Muscle layer of duodenum (tissue), 2 donors: Measurements from ENCODE around the gene KRTAP9-2.
"Not testable (repeated sequence)": the region's sequence is repeated elsewhere in the genome, so short reads cannot be mapped to it uniquely, and the experiment has no call there.

Experiments used
- H3K27ac ChIP-seq: one replicate; pipeline ENCODE4 v1.7.0; 2013; ENCODE audit warnings: mild to moderate bottlenecking, low read length
- H3K27me3 ChIP-seq: one replicate; pipeline ENCODE4 v1.7.0; 2013; ENCODE audit warnings: low read depth, mild to moderate bottlenecking, control low read depth, low read length
- H3K36me3 ChIP-seq, 2 donors: one replicate each; pipeline ENCODE4 v1.7.0; 2013; ENCODE audit warnings: low read length in 2 of 2, control low read depth in 1 of 2, mild to moderate bottlenecking in 1 of 2; ENCODE audit not compliant: insufficient read depth in 2 of 2, control insufficient read depth in 1 of 2
- H3K4me1 ChIP-seq, 2 donors: one replicate each; pipeline ENCODE4 v1.7.0; 2013; ENCODE audit warnings: low read length in 2 of 2, mild to moderate bottlenecking in 2 of 2, control low read depth in 1 of 2, moderate library complexity in 1 of 2; ENCODE audit not compliant: insufficient read depth in 2 of 2, control insufficient read depth in 1 of 2
- H3K4me3 ChIP-seq, 2 donors: one replicate each; pipeline ENCODE4 v1.7.0; 2013; ENCODE audit warnings: low read length in 2 of 2, low read depth in 1 of 2, mild to moderate bottlenecking in 1 of 2
- H3K9me3 ChIP-seq, 2 donors: one replicate each; pipeline ENCODE4 v1.7.0; 2013; ENCODE audit warnings: low read length in 2 of 2, control low read depth in 1 of 2, mild to moderate bottlenecking in 1 of 2; ENCODE audit not compliant: control insufficient read depth in 1 of 2
- donor health status: healthy.

The KRTAP9-2 gene

GRCh38 chr17:41199421-41200078 lies 26.9 kb upstream of the KRTAP9-2 start:
- Histone ChIP-seq H3K27ac (no peak overlapping the region), H3K4me1 (no peaks in the 10 kb centered on the region), H3K9me3 (no peaks in the 10 kb centered on the region), H3K27me3 (no peaks in the 10 kb centered on the region), H3K36me3 (no peaks in the 10 kb centered on the region), H3K4me3 (no peak overlapping the region)

- Histone ChIP-seq H3K27me3 (no peaks in the 10 kb centered on the region), H3K36me3 (no peaks in the 10 kb centered on the region), H3K27ac (no peak overlapping the region), H3K4me1 (no peaks in the 10 kb centered on the region), H3K4me3 (no peak overlapping the region), H3K9me3 (peaks cover 0 to 3% of the 10 kb centered on the region in 2 donors)
Observed at GRCh38 chr17:41211845-41212466, 14.5 kb upstream of the KRTAP9-2 start.

GRCh38 chr17:41212524-41213169 lies 13.8 kb upstream of the KRTAP9-2 start:
- H3K27me3 ChIP-seq = no peaks in the 10 kb centered on the region

GRCh38 chr17:41215681-41216080 lies 10.8 kb upstream of the KRTAP9-2 start:
- Histone ChIP-seq H3K4me1 (no peaks in the 10 kb centered on the region), H3K4me3 (no peak overlapping the region), H3K27me3 (no peaks in the 10 kb centered on the region), H3K36me3 (no peaks in the 10 kb centered on the region), H3K27ac (no peak overlapping the region), H3K9me3 (no peaks in the 10 kb centered on the region)

More at GRCh38 chr17:41212524-41213169, 13.8 kb upstream of the KRTAP9-2 start:
- H3K36me3 ChIP-seq = no peaks in the 10 kb centered on the region
- H3K9me3 ChIP-seq = peaks cover 0 to 2% of the 10 kb centered on the region in 2 donors
- H3K27ac ChIP-seq = no peak overlapping the region
- H3K4me3 ChIP-seq = no peak overlapping the region
- H3K4me1 ChIP-seq = no peaks in the 10 kb centered on the region

- Histone ChIP-seq H3K4me1 (no peaks in the 10 kb centered on the region), H3K27ac (no peak overlapping the region), H3K36me3 (no peaks in the 10 kb centered on the region), H3K27me3 (no peaks in the 10 kb centered on the region), H3K4me3 (no peak overlapping the region), H3K9me3 (no peaks in the 10 kb centered on the region)
Observed at GRCh38 chr17:41223821-41224220, 2.6 kb upstream of the KRTAP9-2 start.

GRCh38 chr17:41226051-41226450 lies 397 bp upstream of the KRTAP9-2 start:
- no peaks in the 10 kb centered on the region for H3K36me3 ChIP-seq
- no peak overlapping the region for H3K27ac ChIP-seq
- H3K4me1 ChIP-seq = no peaks in the 10 kb centered on the region
- no peak overlapping the region for H3K4me3 ChIP-seq
- no peaks in the 10 kb centered on the region for H3K9me3 ChIP-seq
- no peaks in the 10 kb centered on the region for H3K27me3 ChIP-seq

GRCh38 chr17:41230094-41230493 lies 3.6 kb downstream of the KRTAP9-2 start:
- Histone ChIP-seq H3K4me1 (no peaks in the 10 kb centered on the region), H3K36me3 (no peaks in the 10 kb centered on the region), H3K9me3 (no peaks in the 10 kb centered on the region), H3K4me3 (no peak overlapping the region), H3K27ac (no peak overlapping the region), H3K27me3 (no peaks in the 10 kb centered on the region)

GRCh38 chr17:41231731-41232130 lies 5.3 kb downstream of the KRTAP9-2 start:
- Histone ChIP-seq H3K27me3 (no peaks in the 10 kb centered on the region), H3K36me3 (no peaks in the 10 kb centered on the region), H3K27ac (no peak overlapping the region), H3K4me1 (no peaks in the 10 kb centered on the region), H3K4me3 (no peak overlapping the region), H3K9me3 (no peaks in the 10 kb centered on the region)

- H3K4me3 ChIP-seq, H3K27me3 ChIP-seq, H3K9me3 ChIP-seq, H3K36me3 ChIP-seq, H3K27ac ChIP-seq, H3K4me1 ChIP-seq: not testable (repeated sequence)
Observed at GRCh38 chr17:41232399-41233105, 6.1 kb downstream of the KRTAP9-2 start, which contains the start of gene KRTAP9-3. KRTAP9-3 (plus strand) TSS chr17:41232449; CDS start chr17:41232502, 53 bp downstream.

- not testable (repeated sequence) for H3K27me3 ChIP-seq, H3K36me3 ChIP-seq, H3K4me1 ChIP-seq, H3K4me3 ChIP-seq, H3K9me3 ChIP-seq, H3K27ac ChIP-seq
Observed at GRCh38 chr17:41237116-41237515, 10.7 kb downstream of the KRTAP9-2 start.

GRCh38 chr17:41237949-41238437 lies 11.5 kb downstream of the KRTAP9-2 start, which contains the start of gene KRTAP9-8:
KRTAP9-8 (plus strand) TSS chr17:41237999; CDS start chr17:41238052, 53 bp downstream.
- not testable (repeated sequence) for H3K27ac ChIP-seq, H3K36me3 ChIP-seq, H3K9me3 ChIP-seq, H3K27me3 ChIP-seq, H3K4me3 ChIP-seq, H3K4me1 ChIP-seq
